ENCODE data around the gene OPN1SW.

OPN1SW gene

GRCh38 chr7:128801667-128802418, 26.2 kb upstream of the OPN1SW start:
- DNase-seq, result no peak
- TF ChIP-seq GATA1 (IDR thresholded peaks at IDR 0.05; ENCODE audit: low read depth, low read length), result no peak
- TF ChIP-seq POLR2A (IDR thresholded peaks at IDR 0.05; ENCODE audit: low read length), result no peak

GRCh38 chr7:128801003-128801402, 25.4 kb upstream of the OPN1SW start:
- TF ChIP-seq POLR2A (IDR thresholded peaks at IDR 0.05; ENCODE audit: low read length) (no peak), GATA1 (IDR thresholded peaks at IDR 0.05; ENCODE audit: low read depth, low read length) (no peak)
- DNase-seq, result no peak

GRCh38 chr7:128800567-128800966, 25.0 kb upstream of the OPN1SW start:
- no peak for DNase-seq
- no peak for TF ChIP-seq GATA1 (IDR thresholded peaks at IDR 0.05; ENCODE audit: low read depth, low read length)
- no peak for TF ChIP-seq POLR2A (IDR thresholded peaks at IDR 0.05; ENCODE audit: low read length)

- TF ChIP-seq POLR2A (IDR thresholded peaks at IDR 0.05; ENCODE audit: low read length), result no peak
- TF ChIP-seq GATA1 (IDR thresholded peaks at IDR 0.05; ENCODE audit: low read depth, low read length), result no peak
Measured at GRCh38 chr7:128799451-128799850, 23.9 kb upstream of the OPN1SW start.

GRCh38 chr7:128796327-128796726, 20.7 kb upstream of the OPN1SW start:
- TF ChIP-seq POLR2A (IDR thresholded peaks at IDR 0.05; ENCODE audit: low read length) (no peak), GATA1 (IDR thresholded peaks at IDR 0.05; ENCODE audit: low read depth, low read length) (no peak)
- DNase-seq, result no peak

More at GRCh38 chr7:128799451-128799850, 23.9 kb upstream of the OPN1SW start:
- DNase-seq, result no peak

GRCh38 chr7:128795129-128795528, 19.5 kb upstream of the OPN1SW start:
- TF ChIP-seq GATA1 (IDR thresholded peaks at IDR 0.05; ENCODE audit: low read depth, low read length) (no peak), POLR2A (IDR thresholded peaks at IDR 0.05; ENCODE audit: low read length) (no peak)
- no peak for DNase-seq

- DNase-seq, result no peak
- TF ChIP-seq POLR2A (IDR thresholded peaks at IDR 0.05; ENCODE audit: low read length) (no peak), GATA1 (IDR thresholded peaks at IDR 0.05; ENCODE audit: low read depth, low read length) (no peak)
Measured at GRCh38 chr7:128794436-128794835, 18.8 kb upstream of the OPN1SW start.

- TF ChIP-seq GATA1 (IDR thresholded peaks at IDR 0.05; ENCODE audit: low read depth, low read length) (no peak), POLR2A (IDR thresholded peaks at IDR 0.05; ENCODE audit: low read length) (no peak)
- peak in 1 of 2 experiments; percentile 11 for DNase-seq
Measured at GRCh38 chr7:128794020-128794419, 18.4 kb upstream of the OPN1SW start.

- TF ChIP-seq GATA1 (IDR thresholded peaks at IDR 0.05; ENCODE audit: low read depth, low read length) (no peak), POLR2A (IDR thresholded peaks at IDR 0.05; ENCODE audit: low read length) (no peak)
- no peak for DNase-seq
Measured at GRCh38 chr7:128793181-128793547, 17.6 kb upstream of the OPN1SW start.

- TF ChIP-seq GATA1 (IDR thresholded peaks at IDR 0.05; ENCODE audit: low read depth, low read length) (no peak), POLR2A (IDR thresholded peaks at IDR 0.05; ENCODE audit: low read length) (no peak)
Measured at GRCh38 chr7:128792471-128793180, 17.0 kb upstream of the OPN1SW start.

GRCh38 chr7:128791972-128792327, 16.4 kb upstream of the OPN1SW start:
- no peak for TF ChIP-seq POLR2A (IDR thresholded peaks at IDR 0.05; ENCODE audit: low read length)
- TF ChIP-seq GATA1 (IDR thresholded peaks at IDR 0.05; ENCODE audit: low read depth, low read length), result no peak
- DNase-seq, result no peak

More at GRCh38 chr7:128792471-128793180, 17.0 kb upstream of the OPN1SW start:
- DNase-seq, result peak; percentile 72 to 75

- TF ChIP-seq GATA1 (IDR thresholded peaks at IDR 0.05; ENCODE audit: low read depth, low read length) (no peak), POLR2A (IDR thresholded peaks at IDR 0.05; ENCODE audit: low read length) (no peak)
- peak; percentile 76 to 86 for DNase-seq
Measured at GRCh38 chr7:128791121-128791971, 15.8 kb upstream of the OPN1SW start, which contains the start of gene CCDC136. TSS of gene CCDC136 (plus strand) at chr7:128791968. CDS start at chr7:128792412, 444 bp downstream.

GRCh38 chr7:128790315-128791041, 14.9 kb upstream of the OPN1SW start:
- TF ChIP-seq POLR2A (IDR thresholded peaks at IDR 0.05; ENCODE audit: low read length) (no peak), GATA1 (IDR thresholded peaks at IDR 0.05; ENCODE audit: low read depth, low read length) (no peak)
- no peak for DNase-seq
